ENCODE results near the gene TRDN.
"Not testable (repeated sequence)": the region's sequence is repeated elsewhere in the genome, so short reads cannot be mapped to it uniquely, and the experiment has no call there.

TRDN gene

GRCh38 chr6:123295672-123296071 is 341.1 kb downstream of the TRDN start:
- no peak overlapping the region for H3K27ac ChIP-seq
- no peak for DNase-seq (ENCODE audit: low read depth, low spot score)
- H3K36me3 ChIP-seq (ENCODE audit: insufficient read depth, low read length): no peaks in the 10 kb centered on the region
- no peak overlapping the region for H3K9ac ChIP-seq (ENCODE audit: insufficient read length)
- no peaks in the 10 kb centered on the region for H3K9me3 ChIP-seq (ENCODE audit: low read depth, low read length)
- H3K4me3 ChIP-seq: no peak overlapping the region
- TF ChIP-seq FOXP2 (optimal IDR thresholded peaks at IDR 0.05; ENCODE audit: control extremely low read depth, extremely low read length, insufficient read depth) (no peak), POLR2AphosphoS5 (IDR thresholded peaks at IDR 0.05; ENCODE audit: borderline replicate concordance, low read depth, low read length) (no peak), EZH2 (IDR thresholded peaks at IDR 0.05) (no peak)

- no peak overlapping the region for H3K27ac ChIP-seq
- DNase-seq (ENCODE audit: low read depth, low spot score): no peak
- no peaks in the 10 kb centered on the region for H3K9me3 ChIP-seq (ENCODE audit: low read depth, low read length)
- no peak overlapping the region for H3K9ac ChIP-seq (ENCODE audit: insufficient read length)
- TF ChIP-seq EZH2 (IDR thresholded peaks at IDR 0.05) (no peak), POLR2AphosphoS5 (IDR thresholded peaks at IDR 0.05; ENCODE audit: borderline replicate concordance, low read depth, low read length) (no peak)
- no peak overlapping the region for H3K4me3 ChIP-seq
- no peaks in the 10 kb centered on the region for H3K36me3 ChIP-seq (ENCODE audit: insufficient read depth, low read length)
Observed at GRCh38 chr6:123295181-123295580, 341.6 kb downstream of the TRDN start.

GRCh38 chr6:123288649-123289048 is 348.1 kb downstream of the TRDN start:
- DNase-seq (ENCODE audit: low read depth, low spot score): no peak
- TF ChIP-seq POLR2AphosphoS5 (IDR thresholded peaks at IDR 0.05; ENCODE audit: borderline replicate concordance, low read depth, low read length) (no peak), EZH2 (IDR thresholded peaks at IDR 0.05) (no peak), FOXP2 (optimal IDR thresholded peaks at IDR 0.05; ENCODE audit: control extremely low read depth, extremely low read length, insufficient read depth) (no peak)
- Histone ChIP-seq H3K36me3 (ENCODE audit: insufficient read depth, low read length) (no peaks in the 10 kb centered on the region), H3K4me3 (no peak overlapping the region), H3K9ac (ENCODE audit: insufficient read length) (no peak overlapping the region), H3K9me3 (ENCODE audit: low read depth, low read length) (no peaks in the 10 kb centered on the region), H3K27ac (no peak overlapping the region)

- peak; percentile 8 for DNase-seq (ENCODE audit: low read depth, low spot score)
- TF ChIP-seq POLR2AphosphoS5 (IDR thresholded peaks at IDR 0.05; ENCODE audit: borderline replicate concordance, low read depth, low read length) (no peak), FOXP2 (optimal IDR thresholded peaks at IDR 0.05; ENCODE audit: control extremely low read depth, extremely low read length, insufficient read depth) (no peak), EZH2 (IDR thresholded peaks at IDR 0.05) (no peak)
- H3K9me3 ChIP-seq (ENCODE audit: low read depth, low read length): no peaks in the 10 kb centered on the region
- H3K9ac ChIP-seq (ENCODE audit: insufficient read length): no peak overlapping the region
- no peak overlapping the region for H3K4me3 ChIP-seq
- H3K27ac ChIP-seq: no peak overlapping the region
- no peaks in the 10 kb centered on the region for H3K36me3 ChIP-seq (ENCODE audit: insufficient read depth, low read length)
Observed at GRCh38 chr6:123276546-123276980, 360.2 kb downstream of the TRDN start.

GRCh38 chr6:123263981-123264380 is 372.8 kb downstream of the TRDN start:
- Histone ChIP-seq H3K9me3 (ENCODE audit: low read depth, low read length) (no peaks in the 10 kb centered on the region), H3K27ac (no peak overlapping the region), H3K4me3 (no peak overlapping the region), H3K36me3 (ENCODE audit: insufficient read depth, low read length) (no peaks in the 10 kb centered on the region), H3K9ac (ENCODE audit: insufficient read length) (no peak overlapping the region)
- TF ChIP-seq FOXP2 (optimal IDR thresholded peaks at IDR 0.05; ENCODE audit: control extremely low read depth, extremely low read length, insufficient read depth) (no peak), EZH2 (IDR thresholded peaks at IDR 0.05) (no peak), POLR2AphosphoS5 (IDR thresholded peaks at IDR 0.05; ENCODE audit: borderline replicate concordance, low read depth, low read length) (no peak)
- no peak for DNase-seq (ENCODE audit: low read depth, low spot score)

GRCh38 chr6:123240626-123241025 is 396.1 kb downstream of the TRDN start:
- peak overlapping the region; percentile 83; the same call in 1 of the 2 replicates for H3K27ac ChIP-seq
- H3K36me3 ChIP-seq (ENCODE audit: insufficient read depth, low read length): no peaks in the 10 kb centered on the region
- H3K9me3 ChIP-seq (ENCODE audit: low read depth, low read length): peaks cover 10% of the 10 kb centered on the region; the same call in 1 of the 2 replicates

GRCh38 chr6:123233336-123233735 is 403.4 kb downstream of the TRDN start:
- H3K36me3 ChIP-seq (ENCODE audit: insufficient read depth, low read length): no peaks in the 10 kb centered on the region
- TF ChIP-seq EZH2 (IDR thresholded peaks at IDR 0.05) (no peak), POLR2AphosphoS5 (IDR thresholded peaks at IDR 0.05; ENCODE audit: borderline replicate concordance, low read depth, low read length) (no peak), FOXP2 (optimal IDR thresholded peaks at IDR 0.05; ENCODE audit: control extremely low read depth, extremely low read length, insufficient read depth) (no peak)
- no peak overlapping the region for H3K4me3 ChIP-seq
- no peak overlapping the region for H3K27ac ChIP-seq
- H3K9ac ChIP-seq (ENCODE audit: insufficient read length): no peak overlapping the region
- peaks cover 7% of the 10 kb centered on the region; the same call in 1 of the 2 replicates for H3K9me3 ChIP-seq (ENCODE audit: low read depth, low read length)
- no peak for DNase-seq (ENCODE audit: low read depth, low spot score)

More at GRCh38 chr6:123240626-123241025, 396.1 kb downstream of the TRDN start:
- H3K4me3 ChIP-seq: no peak overlapping the region
- H3K9ac ChIP-seq (ENCODE audit: insufficient read length): no peak overlapping the region
- DNase-seq (ENCODE audit: low read depth, low spot score): no peak
- TF ChIP-seq EZH2 (IDR thresholded peaks at IDR 0.05) (no peak), FOXP2 (optimal IDR thresholded peaks at IDR 0.05; ENCODE audit: control extremely low read depth, extremely low read length, insufficient read depth) (no peak), POLR2AphosphoS5 (IDR thresholded peaks at IDR 0.05; ENCODE audit: borderline replicate concordance, low read depth, low read length) (no peak)

GRCh38 chr6:123227789-123228188 is 409.0 kb downstream of the TRDN start:
- H3K27ac ChIP-seq, H3K4me3 ChIP-seq: not testable (repeated sequence)

GRCh38 chr6:123226398-123226797 is 410.4 kb downstream of the TRDN start:
- H3K27ac ChIP-seq: peak overlapping the region; percentile 44
- no peak overlapping the region for H3K4me3 ChIP-seq
- TF ChIP-seq EZH2 (IDR thresholded peaks at IDR 0.05): no peak
- TF ChIP-seq POLR2AphosphoS5 (IDR thresholded peaks at IDR 0.05; ENCODE audit: borderline replicate concordance, low read depth, low read length): no peak
- no peak for TF ChIP-seq FOXP2 (optimal IDR thresholded peaks at IDR 0.05; ENCODE audit: control extremely low read depth, extremely low read length, insufficient read depth)
- no peak overlapping the region for H3K9ac ChIP-seq (ENCODE audit: insufficient read length)
- no peak for DNase-seq (ENCODE audit: low read depth, low spot score)
- no peaks in the 10 kb centered on the region for H3K9me3 ChIP-seq (ENCODE audit: low read depth, low read length)
- H3K36me3 ChIP-seq (ENCODE audit: insufficient read depth, low read length): 0 out of 2 replicates have a peak, but pooled peaks cover 3% of the 10 kb centered on the region

More at GRCh38 chr6:123227789-123228188, 409.0 kb downstream of the TRDN start:
- not testable (repeated sequence) for H3K9ac ChIP-seq (ENCODE audit: insufficient read length); H3K9me3 ChIP-seq (ENCODE audit: low read depth, low read length); H3K36me3 ChIP-seq (ENCODE audit: insufficient read depth, low read length); DNase-seq (ENCODE audit: low read depth, low spot score)

Measured in SK-N-MC (cell line).